Measurements from ENCODE around the gene PXMP4. TPM values are rescaled to one million over a fixed set of nuclear protein-coding genes. Genes with fewer than 3 reads are reported as not detected.

Gene PXMP4, protein sequence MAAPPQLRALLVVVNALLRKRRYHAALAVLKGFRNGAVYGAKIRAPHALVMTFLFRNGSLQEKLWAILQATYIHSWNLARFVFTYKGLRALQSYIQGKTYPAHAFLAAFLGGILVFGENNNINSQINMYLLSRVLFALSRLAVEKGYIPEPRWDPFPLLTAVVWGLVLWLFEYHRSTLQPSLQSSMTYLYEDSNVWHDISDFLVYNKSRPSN
- 4.9 TPM in 2 replicates for total RNA-seq

DNA sequence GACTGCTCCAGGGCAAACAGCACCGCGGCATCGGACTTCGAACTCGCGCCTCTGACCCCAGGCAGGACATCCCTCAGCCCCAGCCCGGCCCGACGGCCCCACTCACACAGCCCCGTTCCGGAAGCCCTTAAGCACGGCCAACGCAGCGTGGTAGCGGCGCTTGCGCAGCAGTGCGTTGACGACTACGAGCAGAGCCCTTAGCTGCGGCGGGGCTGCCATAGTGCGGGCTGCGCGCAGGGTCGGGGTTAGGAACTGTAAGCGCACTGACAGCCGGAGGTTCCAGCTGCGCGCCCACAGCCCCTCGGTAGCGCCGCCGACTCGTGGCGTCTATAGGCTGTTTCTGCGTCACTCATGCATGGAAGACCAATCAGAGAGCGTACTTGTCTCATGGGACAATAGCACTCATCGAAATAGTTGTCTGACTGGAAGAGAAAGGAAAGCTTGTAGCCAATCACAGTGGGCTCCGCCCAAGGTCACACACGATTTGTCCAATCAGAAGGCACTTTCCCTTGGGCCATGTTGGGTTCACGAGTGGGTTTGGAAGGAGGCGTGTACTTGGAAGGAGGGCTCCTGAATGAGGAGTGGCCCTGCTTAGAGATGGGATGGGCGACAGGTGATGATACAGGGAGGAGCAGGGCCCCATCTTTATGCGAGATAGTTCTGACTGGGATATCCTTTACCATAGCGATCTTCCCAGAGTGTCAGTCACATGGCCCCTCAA lies at the start of gene PXMP4:
Gene PXMP4, minus strand, starts transcription at position 322 of the 721 bp plus-strand sequence. Its CDS starts 103 bp downstream, at position 219.

DNA sequence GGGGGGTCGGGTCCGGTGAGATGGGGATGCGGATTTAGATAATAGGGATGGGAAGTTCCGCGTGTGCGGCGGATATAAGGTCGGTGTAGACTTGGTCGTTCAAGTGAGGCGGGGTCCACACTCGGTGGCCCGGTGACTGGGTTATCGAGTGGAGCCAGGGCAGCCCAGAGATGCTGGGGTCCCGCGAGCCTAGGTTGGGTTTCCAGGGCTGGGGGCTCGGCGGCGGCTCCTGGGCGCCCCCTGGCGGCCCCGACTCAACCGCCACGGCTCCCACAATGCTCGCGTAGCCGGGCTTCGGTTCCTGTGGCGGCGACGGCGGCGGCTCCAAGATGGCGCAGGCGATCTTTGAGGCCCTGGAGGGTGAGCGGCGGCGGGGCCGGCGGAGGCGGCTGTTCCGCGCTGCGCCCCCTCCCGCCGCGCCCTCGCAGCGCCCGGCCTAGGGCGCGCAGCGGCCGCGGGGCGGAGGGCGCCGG lies 11.6 kb upstream of the PXMP4 start, which contains the start of gene ZNF341:
Gene ZNF341, plus strand, starts transcription at position 304 of the 473 bp plus-strand sequence. Its CDS starts 26 bp downstream, at position 330.

DNA sequence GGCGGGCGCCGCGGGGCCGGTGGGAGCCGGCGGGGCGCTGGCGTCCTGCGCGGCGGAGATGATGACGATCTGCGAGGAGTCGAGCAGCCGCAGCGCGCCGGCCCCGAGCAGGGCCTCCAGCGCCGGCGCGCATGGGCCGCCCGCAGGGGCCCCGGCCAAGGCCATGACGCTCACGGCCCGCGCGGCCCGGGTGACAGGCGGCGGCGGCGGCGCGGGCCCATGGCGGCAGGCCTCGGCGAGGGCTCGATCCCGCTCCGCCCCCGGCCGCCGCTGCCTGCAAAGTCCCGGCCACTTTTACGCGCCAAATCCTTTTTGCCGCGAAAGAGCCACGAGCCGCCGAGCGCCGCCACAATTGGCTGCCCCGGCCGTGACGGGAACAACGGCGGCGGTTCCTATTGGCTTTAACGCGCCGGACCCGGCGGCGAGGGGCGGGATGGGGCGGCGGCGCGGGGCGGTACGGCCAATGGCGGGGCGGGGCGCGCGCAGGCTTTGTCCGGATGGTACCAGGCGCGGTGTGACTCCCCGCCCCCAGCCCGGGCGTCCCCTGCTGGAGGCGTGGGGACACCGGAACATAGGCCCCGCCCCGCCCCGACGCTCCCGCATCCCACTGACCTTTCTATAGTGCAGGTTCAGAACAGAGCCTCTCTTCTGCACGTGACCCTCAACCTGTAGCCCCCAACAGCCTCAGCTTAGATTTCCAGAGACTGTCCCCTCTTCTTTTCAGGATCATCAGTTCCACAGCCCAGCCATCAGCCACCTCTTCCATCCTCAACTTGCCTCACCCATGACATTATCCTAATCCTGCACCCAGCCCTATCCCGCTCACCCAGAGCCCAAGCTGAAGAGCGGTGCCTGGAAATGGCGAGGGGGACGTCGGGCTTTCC lies 33.8 kb downstream of the PXMP4 start, which contains the start of gene E2F1:
Gene E2F1, minus strand, starts transcription at position 286 of the 884 bp plus-strand sequence. Its CDS starts 121 bp downstream, at position 165.

DNA sequence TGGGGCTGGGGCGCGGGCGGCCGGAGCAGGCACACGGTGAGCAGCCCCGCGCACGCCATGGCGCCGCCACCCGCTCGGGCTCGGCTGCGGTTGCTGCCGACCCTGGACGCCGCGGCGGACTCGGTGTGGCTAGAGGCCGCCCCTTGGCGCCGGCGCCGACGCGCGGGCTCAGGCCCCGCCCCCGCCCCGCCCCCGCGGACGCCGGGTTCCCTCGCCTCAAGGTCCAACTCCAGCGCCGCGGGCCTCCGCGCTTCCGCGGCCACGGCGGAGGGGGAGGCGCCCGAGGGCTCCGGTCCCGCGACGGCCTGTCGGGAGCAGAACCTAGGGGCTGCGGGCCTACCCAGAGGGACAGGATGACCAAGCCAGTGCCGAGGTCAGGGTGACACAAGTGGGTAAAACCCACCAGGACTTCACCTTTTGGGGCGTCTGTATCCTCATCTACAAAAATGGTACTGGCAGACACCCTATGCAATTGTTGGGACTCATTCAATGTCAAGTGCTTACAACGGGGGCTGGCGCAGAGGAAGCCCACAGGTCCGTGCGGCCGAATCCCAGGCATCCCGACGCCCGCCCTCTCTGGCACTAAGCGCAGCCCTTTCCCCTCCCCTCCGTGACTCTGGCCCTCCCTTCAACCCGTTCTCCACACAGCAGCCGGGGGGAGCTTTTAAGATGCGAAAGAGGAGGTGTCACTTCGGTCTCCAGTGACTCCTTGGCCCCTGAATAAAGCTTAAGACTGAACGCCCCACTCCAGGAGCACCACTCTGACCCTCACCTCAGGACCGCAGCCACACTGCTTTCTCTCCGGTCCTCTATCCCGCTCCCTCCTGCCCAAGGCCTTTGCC lies 45.6 kb downstream of the PXMP4 start, which contains the start of gene NECAB3:
Gene NECAB3, minus strand, starts transcription at position 135 of the 842 bp plus-strand sequence. Its CDS starts 76 bp downstream, at position 59.

DNA sequence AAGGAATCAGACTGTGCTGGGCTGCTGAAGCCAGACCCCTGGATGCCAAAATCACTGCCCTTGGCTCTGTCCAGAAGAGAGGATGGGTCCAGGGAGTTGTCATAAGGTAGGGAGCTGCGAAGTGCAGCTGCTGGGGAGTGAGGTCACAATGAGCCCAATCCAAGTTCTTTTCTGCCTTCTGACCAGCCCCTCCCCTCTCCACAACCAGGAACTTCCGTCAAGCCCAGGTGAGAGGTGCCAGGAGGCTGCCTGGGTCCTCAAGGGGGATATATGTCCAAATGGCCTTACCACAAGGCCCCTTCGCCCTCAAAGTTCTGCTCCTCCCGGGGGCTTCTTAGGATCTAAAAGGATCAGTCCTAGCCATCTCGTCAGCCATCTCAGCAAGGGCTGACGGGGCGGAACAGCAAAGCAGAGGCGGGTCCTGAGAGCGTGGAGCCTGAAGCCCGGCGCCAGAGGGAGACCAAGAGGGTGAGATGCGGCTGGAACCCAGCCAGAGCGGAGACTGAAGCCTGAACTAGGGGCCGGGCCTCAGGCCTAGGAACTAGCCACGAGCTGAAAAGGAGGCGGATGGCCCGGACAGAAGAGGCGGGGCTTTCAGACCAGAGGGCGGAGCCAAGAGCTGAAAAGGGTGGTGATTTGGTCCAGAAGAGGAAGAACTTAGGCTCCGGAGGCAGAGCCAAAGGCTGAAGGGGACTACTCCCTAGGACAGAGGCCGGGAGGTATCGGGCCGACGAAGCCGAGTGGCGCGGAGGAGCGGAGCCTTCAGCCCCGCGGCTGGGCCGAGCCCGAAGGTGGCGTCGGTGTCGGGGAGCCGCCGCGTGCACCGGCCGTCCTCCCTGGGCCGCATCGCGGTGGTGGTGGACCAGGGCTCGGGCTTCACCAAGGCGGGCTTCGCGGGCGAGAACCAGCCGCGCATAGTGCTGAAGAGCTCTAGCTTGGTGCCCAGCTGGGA lies 53.5 kb downstream of the PXMP4 start, which contains the start of gene ACTL10:
Gene ACTL10, plus strand, starts transcription at position 651 of the 952 bp plus-strand sequence. CDS start 555 bp downstream, outside the sequence.

DNA sequence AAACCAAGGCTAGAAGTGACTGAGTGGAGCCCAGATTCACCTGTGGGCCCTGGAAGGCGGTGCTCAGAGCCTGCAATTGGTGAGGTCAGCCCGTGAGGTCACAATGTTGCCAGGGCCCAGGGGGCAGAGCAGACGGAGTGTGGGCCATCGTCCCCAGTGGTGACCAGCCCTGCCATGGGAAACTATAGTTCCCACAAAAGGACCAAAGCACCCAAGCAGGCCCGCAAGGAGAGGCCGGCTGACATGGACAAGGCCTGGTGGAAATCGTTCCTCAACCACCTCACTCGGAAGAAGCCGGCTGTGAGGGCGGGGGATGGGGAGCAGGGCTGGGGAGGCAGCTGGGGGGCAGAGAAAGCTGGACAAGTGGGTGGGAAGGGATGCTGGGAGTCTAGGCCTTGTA lies 57.9 kb downstream of the PXMP4 start, which contains the start of gene C20orf144:
Gene C20orf144, plus strand, starts transcription at position 156 of the 400 bp plus-strand sequence. Its CDS starts 19 bp downstream, at position 175.

Other genes starting within 250 kb of the PXMP4 start
- 3.9 and 5.1 TPM in 2 replicates for gene CBFA2T2, start 230.2 kb downstream of the PXMP4 start, total RNA-seq
- gene C20orf144, start 58.0 kb downstream of the PXMP4 start, total RNA-seq, result not detected in 2 replicates
- 2.8 and 3.2 TPM in 2 replicates for gene ACTL10, start 53.4 kb downstream of the PXMP4 start, total RNA-seq
- 20.9 and 21.4 TPM in 2 replicates for gene NECAB3, start 45.9 kb downstream of the PXMP4 start, total RNA-seq
- gene E2F1, start 33.9 kb downstream of the PXMP4 start, total RNA-seq, result 7.1 and 8.8 TPM in 2 replicates
- gene ZNF341, start 11.7 kb upstream of the PXMP4 start, total RNA-seq, result 3.4 and 3.6 TPM in 2 replicates
- gene CHMP4B, start 91.0 kb upstream of the PXMP4 start, total RNA-seq, result 38.3 and 48.2 TPM in 2 replicates

Measured in airway epithelial cell (primary cell).